Osteoblast (primary cell): ENCODE measurements around the gene SYNGR3. TPM values are rescaled to one million over a fixed set of nuclear protein-coding genes. Genes with fewer than 3 reads are reported as not detected.

Experiments
- DNase-seq: peaks from one replicate; pipeline ENCODE4 v3.0.0; 2011; ENCODE audit warnings: low spot score, mixed read lengths; ENCODE audit not compliant: insufficient read length; ENCODE audit errors: missing footprints
- H2AFZ ChIP-seq: 2 replicates; pipeline ENCODE4 v1.6.0; 2011; ENCODE audit warnings: mild to moderate bottlenecking, low read length
- H3K27ac ChIP-seq: 2 replicates; pipeline ENCODE4 v1.5.1; 2011; ENCODE audit warnings: mild to moderate bottlenecking, low read depth, low read length, moderate library complexity
- H3K27me3 ChIP-seq: 2 replicates; pipeline ENCODE4 v1.6.0; 2012; ENCODE audit warnings: mild to moderate bottlenecking, control low read depth, inconsistent platforms, low read length, moderate library complexity; ENCODE audit not compliant: insufficient read depth
- H3K36me3 ChIP-seq: 2 replicates; pipeline ENCODE4 v1.5.1; 2011; ENCODE audit warnings: mild to moderate bottlenecking, low read length, control low read depth, moderate library complexity; ENCODE audit not compliant: insufficient read depth
- H3K4me1 ChIP-seq: 2 replicates; pipeline ENCODE4 v1.5.1; 2011; ENCODE audit warnings: mild to moderate bottlenecking, low read length, control low read depth, moderate library complexity; ENCODE audit not compliant: insufficient read depth
- H3K4me2 ChIP-seq: 2 replicates; pipeline ENCODE4 v1.6.0; 2011; ENCODE audit warnings: mild to moderate bottlenecking, low read length; ENCODE audit not compliant: insufficient read depth
- H3K4me3 ChIP-seq: fragments of 200-600 bp; sonication (generic); 3 replicates; pipeline ENCODE4 v1.5.1; 2012; ENCODE audit warnings: mild to moderate bottlenecking, low read length, inconsistent platforms; ENCODE audit not compliant: insufficient read depth
- H3K79me2 ChIP-seq: 2 replicates; pipeline ENCODE4 v1.6.0; 2012; ENCODE audit warnings: mild to moderate bottlenecking, low read length, control low read depth, inconsistent platforms; ENCODE audit not compliant: insufficient read depth
- H3K9me3 ChIP-seq: 2 replicates; pipeline ENCODE4 v1.5.1; 2011; ENCODE audit warnings: low read depth, low read length, control low read depth
- H4K20me1 ChIP-seq: 2 replicates; pipeline ENCODE4 v1.6.0; 2012; ENCODE audit warnings: mild to moderate bottlenecking, low read length, control low read depth; ENCODE audit not compliant: insufficient read depth
- CTCF ChIP-seq: IDR thresholded peaks from 2 replicates; pipeline ENCODE4 v1.5.1; 2011; ENCODE audit warnings: mild to moderate bottlenecking, low read depth, low read length, moderate library complexity; ENCODE audit errors: extremely low read depth
- total RNA-seq: library from RNA; depleted of rRNA; stranded (reverse); fragments of >200 nt; gene quantifications from 2 replicates; pipeline ENCODE4 v1.2.3, GENCODE V29; 2012

The SYNGR3 gene, protein sequence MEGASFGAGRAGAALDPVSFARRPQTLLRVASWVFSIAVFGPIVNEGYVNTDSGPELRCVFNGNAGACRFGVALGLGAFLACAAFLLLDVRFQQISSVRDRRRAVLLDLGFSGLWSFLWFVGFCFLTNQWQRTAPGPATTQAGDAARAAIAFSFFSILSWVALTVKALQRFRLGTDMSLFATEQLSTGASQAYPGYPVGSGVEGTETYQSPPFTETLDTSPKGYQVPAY
- under 0.01 and 0.59 TPM in 2 replicates for total RNA-seq

- Histone ChIP-seq H3K27ac (no peak within 1 kb of the TSS), H3K36me3 (peaks cover 11% of the 10 kb centered on the region), H3K4me3 (no peak within 1 kb of the TSS), H2AFZ (no peak within 1 kb of the TSS), H3K9me3 (no peaks in the 10 kb centered on the region), H3K79me2 (peaks cover 12% of the 10 kb centered on the region), H3K4me2 (no peak within 1 kb of the TSS), H4K20me1 (peaks cover 5% of the 10 kb centered on the region), H3K4me1 (peaks cover 10% of the 10 kb centered on the region), H3K27me3 (peaks cover 29% of the 10 kb centered on the region)
- DNase-seq = no peak
- TF ChIP-seq CTCF = no peak
Observed at GRCh38 chr16:1989209-1990100, at the start of gene SYNGR3. SYNGR3 (plus strand) TSS chr16:1989970; CDS start chr16:1990103, 133 bp downstream.

DNA sequence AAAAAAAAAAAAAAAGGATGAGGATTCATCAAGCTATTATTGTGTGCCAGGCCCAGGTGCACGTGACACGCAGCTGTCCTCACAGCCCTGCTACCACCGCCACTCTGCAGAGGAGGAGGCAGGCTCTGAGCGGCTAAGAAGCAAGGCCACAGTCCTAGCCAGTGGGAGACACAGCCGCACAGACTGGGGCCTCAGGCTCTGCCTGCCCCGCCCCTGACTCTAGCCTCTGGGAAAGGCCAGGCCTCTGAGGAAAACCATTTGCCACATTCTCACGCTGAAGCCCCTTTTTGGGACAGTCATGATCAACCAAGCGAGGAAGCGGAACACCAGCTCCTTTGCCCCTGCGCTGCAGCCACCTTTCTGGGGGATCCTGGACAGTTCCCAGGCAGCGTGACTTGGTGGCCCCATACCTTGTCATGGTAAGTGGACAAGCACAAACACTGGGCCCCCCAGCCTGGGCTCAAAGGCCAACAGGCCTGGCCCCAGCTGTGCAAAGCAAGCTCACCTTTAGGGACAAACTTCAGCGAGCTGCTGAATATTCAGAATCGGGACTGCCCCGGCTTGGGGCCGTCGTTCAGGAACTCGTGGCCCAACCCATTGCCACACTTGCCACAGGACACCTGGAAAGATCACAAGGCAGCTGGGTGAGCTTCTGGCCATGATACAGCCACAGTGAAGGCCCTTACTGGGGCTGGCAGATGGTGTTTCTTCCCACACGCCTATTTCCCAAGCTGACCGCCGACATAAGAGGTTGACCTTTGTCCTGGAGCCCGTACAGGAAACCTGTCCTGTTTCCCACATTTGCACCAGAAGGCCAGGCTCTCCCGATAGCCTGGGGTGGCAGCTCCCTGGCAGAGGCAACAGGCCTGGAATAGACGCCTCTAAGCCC, 49.3 kb upstream of the SYNGR3 start:
- Histone ChIP-seq H3K27me3 (no peaks in the 10 kb centered on the region), H3K4me2 (no peak overlapping the region), H3K4me1 (peaks cover 10% of the 10 kb centered on the region), H3K36me3 (peaks cover 14% of the 10 kb centered on the region), H2AFZ (no peak overlapping the region), H3K27ac (no peak overlapping the region), H3K9me3 (no peaks in the 10 kb centered on the region), H3K4me3 (no peak overlapping the region), H3K79me2 (no peaks in the 10 kb centered on the region), H4K20me1 (no peaks in the 10 kb centered on the region)
- no peak for TF ChIP-seq CTCF
- peak; percentile 36 for DNase-seq

DNA sequence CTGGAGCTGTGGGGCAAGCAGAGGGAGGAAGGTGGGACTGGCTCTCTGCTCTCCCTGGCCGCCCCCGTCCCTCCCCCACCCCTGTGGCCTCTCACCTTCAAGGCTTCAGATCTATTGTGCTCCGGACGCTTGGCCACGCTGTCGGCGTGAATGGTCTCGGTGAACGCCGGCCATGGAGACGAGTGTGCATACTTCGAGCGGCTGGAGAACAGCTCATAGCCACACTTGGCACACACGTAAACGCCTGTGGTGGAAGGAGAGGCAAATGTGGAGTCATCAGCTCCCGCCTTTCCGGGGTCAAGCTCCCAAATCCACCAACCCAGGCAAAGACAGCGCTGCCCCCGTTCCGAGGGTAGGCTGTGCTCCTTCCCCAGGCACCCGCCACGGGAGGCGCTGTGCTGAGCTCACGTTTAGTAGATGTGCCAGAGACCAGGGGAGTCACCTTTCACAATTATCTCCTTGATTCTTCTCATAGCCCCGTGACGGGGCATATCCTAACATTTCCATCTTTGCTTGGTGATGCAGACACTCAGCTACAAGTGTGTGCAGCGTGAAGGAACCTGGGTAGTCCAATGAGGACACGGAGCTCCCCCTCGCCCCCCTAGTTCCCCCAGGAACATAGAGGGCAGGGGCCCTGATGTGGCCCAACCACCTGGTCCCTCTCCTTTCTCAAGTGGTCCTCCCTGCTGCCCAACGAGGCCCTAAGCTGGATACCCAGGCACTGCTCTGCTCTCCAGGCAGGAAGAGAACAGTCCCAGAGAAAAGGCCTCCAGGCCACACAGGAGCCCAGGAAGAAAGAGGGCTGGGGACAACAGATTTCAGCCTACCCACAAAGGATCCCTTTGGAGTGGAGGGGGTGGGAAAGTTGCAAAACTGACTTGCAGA, 48.4 kb upstream of the SYNGR3 start:
- no peaks in the 10 kb centered on the region for H3K27me3 ChIP-seq
- H3K4me2 ChIP-seq = peak overlapping the region; percentile 95
- no peaks in the 10 kb centered on the region for H4K20me1 ChIP-seq
- no peak for TF ChIP-seq CTCF
- no peaks in the 10 kb centered on the region for H3K9me3 ChIP-seq
- H3K36me3 ChIP-seq = peaks cover 14% of the 10 kb centered on the region
- H3K27ac ChIP-seq = no peak overlapping the region
- peak overlapping the region; percentile 94 for H3K4me3 ChIP-seq
- peaks cover 10% of the 10 kb centered on the region for H3K4me1 ChIP-seq
- H2AFZ ChIP-seq = no peak overlapping the region
- H3K79me2 ChIP-seq = no peaks in the 10 kb centered on the region
- DNase-seq = peak; percentile 83
